Stimulated activated CD8-positive, alpha-beta memory T cell treated with anti-CD3 and anti-CD28 coated beads, Interleukin-7, amount 100 ng/mL, for 4 hours (primary cell): ENCODE data around the gene GPR149.

Source experiments
- DNase-seq, 2 donors: peaks; one replicate each; pipeline ENCODE4 v3.0.0-alpha.2; 2020; ENCODE audit warnings: low read depth in 2 of 2

GPR149 gene

DNA sequence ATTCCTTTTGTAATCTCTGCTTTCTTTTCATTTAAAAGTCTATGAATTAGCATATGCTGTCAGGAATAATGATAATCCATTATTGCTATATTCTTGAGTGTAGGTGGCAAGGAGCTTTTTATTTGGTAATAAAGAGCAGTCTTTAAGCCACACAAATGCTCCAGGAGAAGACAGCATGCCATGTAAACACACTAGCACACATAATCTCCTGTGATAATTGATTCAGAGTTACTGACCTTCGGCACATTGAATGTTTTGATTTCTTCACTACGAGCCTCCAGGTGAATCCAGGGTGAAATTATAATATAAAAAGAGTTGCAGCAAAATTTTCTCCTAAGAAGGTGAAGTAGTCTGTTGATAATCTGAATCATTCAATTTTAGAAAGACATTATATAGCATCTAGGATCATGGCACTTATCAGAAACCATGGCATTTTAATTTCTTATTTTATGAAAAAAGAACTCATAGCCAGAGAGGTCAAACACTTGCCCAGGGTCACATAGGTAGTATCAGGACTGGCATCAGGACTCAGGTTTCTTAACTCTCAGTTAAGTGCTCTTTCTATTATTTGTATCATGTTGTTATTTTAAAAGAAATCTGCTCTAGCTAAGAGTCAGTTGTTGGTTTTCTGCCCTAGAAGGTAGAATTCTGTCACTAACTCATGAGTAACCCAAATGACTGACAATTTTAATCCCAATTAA lies 84.4 kb downstream of the GPR149 start:
- no peak for DNase-seq

DNA sequence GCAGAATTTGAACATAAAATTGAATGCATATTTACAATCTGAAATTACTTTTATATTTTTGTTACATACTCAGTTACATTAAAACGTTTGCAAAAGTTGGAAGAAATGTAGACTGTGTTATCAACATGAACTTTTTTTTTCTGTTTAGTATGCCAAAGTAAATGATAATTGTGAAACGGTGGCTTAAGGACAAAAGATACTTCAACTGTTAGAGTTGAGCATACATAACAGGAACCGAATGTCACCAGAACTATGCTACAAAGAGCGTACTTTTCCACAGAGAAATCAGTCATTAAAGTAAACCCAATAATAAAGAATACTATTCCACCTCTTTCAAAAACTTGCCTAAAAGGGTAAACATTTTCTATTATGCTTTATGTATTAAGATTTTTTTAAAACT lies 91.4 kb downstream of the GPR149 start:
- no peak for DNase-seq

DNA sequence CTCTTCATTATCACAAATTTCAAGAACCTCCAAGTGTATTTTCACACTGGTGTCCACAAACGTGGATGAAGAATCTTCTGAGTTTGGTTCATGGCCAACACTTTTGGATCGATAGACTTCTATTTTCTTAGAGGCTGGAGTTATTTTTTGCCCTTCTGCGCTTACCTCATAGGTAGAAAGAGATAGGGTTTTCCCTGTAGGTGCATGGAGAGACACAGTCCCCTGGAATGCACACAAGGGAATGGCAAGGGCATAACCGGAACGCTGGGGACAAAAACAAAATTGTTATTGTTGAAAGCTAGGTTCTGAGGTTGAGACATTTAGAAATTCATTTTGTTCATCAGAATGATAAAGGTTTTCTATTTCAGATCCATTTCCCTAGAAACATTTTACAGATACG lies 92.0 kb downstream of the GPR149 start:
- DNase-seq = no peak

DNA sequence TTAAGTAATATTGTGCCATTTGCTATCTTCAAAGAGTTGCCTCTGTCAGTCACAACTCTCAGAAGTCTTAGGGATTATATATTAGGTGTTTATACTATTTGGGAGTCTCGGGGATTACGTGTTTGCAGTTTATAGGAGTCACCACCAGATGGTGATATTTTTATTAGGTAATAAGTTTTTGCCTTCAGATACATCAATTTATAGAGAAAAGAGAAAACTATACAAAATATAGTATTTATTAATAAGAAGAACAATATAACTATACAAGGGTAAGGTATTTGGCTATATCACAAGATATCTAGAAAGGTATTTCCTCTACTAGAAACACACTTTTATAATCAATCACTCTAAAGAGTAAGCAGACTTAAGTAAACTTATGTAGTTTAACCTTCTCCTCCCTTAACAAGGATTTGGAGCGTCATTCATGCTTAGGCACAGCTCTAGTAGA lies 95.0 kb downstream of the GPR149 start:
- no peak for DNase-seq

DNA sequence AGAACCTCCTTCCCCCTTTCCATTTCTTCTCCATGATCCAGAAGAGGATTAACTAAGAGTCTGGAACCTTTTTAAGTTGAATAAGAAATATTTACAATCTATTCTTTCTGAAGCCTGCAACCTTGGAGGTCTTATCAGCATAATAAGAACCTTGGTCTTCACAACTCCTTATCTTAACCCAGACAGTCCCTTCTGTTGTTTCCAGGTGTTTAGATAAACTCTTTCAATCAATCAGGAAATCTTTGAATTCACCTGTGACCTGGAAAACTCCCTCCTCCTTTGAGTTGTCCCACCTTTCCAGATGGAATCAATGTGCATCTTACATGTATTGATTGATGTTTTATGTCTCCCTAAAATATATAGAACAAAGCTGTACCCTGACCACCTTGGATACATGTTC lies 102.1 kb downstream of the GPR149 start:
- DNase-seq = no peak

DNA sequence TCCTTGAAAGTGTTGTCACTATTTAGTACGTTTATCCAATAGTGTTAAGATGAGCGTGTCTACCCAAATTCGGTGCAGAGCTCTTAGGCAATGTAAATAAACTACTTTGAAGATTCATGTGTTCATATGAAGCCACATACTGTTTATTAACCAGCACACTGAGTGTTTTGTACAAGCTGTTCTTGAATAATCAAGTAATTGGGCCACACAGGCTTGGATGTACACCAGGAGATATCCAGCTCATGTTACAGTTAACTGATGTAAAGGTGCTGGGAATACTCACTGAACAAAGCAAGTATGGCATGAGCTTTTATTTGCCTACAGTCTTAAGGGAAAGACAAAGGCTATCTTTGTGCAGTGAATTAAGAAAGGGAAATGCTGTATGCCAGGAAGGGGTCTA lies 105.1 kb downstream of the GPR149 start:
- DNase-seq = no peak

DNA sequence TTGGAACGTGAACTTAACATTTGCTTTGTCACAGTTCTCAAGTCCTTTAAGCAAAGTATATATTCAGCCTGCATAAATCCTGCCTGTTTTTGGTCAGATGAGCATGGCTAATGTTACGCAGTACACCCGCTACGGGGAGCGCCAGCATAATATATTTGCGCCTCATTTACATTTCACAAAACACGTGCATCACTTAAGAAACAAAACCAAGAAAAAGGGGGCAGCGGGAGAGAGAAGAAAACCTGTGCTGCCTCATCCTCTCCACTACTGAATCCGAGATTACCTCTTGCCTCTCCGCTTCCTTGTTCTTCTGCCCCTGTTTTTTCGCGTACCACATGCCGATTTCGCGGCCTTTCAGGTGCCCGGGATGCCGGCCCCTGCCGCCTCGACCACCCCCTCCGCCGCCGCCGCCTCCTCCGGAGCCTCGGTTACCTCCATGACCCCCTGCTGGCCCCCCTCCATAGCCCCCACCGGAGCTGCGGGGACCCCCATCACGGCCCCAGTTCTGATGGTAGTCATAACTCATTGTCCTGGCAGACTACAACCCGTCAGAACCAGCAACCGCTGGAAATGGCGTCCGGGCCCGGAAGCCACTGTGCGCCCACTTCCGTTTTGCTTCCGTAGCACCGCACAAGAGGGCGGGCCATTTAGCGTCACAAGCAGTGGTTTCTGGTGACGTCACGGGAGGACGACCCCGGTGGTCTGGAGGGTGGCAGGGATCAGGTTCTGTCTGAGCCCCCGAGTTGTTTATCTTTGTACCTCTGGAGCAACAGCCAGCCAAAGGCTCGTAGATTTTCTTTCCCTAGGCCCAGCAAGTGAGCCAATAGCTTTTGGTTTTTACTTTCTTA lies 105.9 kb downstream of the GPR149 start, which contains the start of gene DHX36:
DHX36 (minus strand) TSS at position 597 of the 848 bp plus-strand sequence; CDS start at position 526, 71 bp downstream.
- DNase-seq = peak; percentile 85

DNA sequence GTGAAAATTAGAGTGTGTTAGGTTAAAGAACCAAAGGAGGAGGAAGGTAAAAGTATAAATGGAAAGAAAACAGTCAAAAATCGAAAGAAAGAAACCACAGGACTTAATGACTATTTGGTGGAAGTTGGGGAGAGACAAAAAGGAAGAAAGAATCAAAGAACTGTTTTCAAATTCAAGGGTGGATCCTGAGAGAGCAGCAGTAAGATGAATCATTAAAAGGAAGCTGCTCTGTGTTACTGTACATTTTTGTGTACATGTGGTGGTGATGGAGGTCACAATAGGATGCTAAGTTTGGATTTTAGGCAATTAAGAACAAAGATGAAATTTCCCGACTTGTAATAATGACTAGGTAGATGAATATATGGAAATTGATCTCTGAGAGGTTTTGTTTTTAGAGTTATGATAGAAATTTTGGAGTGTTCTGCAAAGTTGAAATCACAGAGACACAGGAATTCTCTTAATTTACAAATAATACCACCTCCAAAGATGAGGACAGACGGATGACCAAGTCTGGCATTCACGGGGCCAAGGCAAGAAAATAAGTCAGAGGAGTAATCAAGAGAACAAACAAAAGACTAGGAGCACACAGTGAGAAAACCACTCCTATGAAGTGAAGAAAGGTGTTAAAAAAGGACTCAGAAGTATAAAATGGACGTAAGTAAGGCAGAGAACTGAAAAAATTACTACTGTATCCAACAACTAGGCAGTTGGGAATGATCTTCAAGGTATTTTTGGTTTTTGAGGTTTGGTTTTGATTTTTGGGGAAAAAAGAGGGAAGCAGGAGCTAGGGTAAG lies 112.8 kb downstream of the GPR149 start:
- no peak for DNase-seq

DNA sequence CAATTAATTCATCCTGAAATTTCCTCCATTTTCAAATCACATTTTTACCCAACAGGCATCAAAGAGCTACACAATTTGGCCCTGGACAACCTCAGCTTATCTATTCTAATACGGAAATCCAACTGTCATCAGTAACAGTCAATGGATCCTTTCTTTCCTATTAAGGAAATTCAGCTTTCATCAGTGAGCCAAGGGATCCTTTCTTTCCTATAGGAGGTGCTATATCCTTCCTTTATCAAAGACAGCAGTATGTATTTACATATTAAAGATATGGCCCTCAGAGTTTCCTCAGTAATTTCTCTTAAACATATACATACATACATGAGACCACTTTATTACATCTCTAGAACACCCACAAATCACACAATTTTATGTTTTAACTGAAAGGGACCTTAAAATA lies 115.8 kb downstream of the GPR149 start:
- DNase-seq = no peak

DNA sequence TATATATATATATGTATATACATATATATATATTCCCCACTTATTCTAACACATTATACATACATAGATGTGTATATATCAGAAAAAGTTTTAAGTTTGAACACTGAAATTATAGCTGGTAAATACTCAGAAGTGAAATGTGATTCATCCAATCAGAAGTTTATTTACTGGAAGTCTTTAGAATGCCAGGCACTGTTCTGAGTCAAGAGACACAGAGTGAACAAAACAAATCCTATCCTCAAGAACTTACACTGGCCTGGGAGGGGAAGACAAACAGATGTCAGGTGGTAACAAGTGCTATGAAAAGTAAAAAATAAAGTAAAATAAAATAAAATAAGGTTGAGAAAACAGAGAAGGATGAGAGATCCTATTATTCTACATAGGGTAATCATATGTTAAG lies 119.2 kb downstream of the GPR149 start:
- DNase-seq = no peak

DNA sequence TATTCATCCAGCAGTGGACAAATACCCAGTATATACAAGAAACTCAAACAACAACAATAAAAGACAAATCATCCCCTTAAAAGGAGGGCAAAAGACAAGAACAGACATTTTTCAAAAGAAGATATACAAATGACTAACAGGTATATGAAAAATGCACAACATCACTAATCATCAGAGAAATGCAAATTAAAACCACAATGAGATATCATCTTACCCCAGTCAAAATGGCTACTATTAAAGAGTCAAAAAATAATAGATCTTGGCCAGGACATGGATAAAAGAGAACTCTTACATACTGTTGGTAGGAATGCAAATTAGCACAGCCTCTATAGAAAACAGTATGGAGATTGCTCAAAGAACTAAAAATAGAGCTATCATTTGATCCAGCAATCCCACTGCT lies 122.6 kb downstream of the GPR149 start:
- DNase-seq = no peak

DNA sequence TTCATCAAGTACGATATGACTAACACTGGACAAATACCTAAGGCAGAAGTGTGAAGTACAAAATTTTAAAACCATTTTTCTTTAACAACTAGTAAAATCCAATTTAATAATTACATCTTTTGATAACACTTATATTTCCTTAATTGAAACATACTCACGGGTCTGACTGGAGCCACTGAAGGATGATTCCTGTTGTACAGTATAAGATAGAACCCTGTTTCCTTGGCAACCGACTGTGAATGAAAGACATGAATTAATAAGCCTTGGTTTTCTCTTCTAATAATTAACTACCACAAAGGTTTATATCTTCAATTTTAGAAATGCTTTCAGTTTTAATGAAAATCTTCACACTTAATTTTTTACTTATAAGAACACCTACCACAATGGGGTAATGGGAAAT lies 125.1 kb downstream of the GPR149 start:
- no peak for DNase-seq

DNA sequence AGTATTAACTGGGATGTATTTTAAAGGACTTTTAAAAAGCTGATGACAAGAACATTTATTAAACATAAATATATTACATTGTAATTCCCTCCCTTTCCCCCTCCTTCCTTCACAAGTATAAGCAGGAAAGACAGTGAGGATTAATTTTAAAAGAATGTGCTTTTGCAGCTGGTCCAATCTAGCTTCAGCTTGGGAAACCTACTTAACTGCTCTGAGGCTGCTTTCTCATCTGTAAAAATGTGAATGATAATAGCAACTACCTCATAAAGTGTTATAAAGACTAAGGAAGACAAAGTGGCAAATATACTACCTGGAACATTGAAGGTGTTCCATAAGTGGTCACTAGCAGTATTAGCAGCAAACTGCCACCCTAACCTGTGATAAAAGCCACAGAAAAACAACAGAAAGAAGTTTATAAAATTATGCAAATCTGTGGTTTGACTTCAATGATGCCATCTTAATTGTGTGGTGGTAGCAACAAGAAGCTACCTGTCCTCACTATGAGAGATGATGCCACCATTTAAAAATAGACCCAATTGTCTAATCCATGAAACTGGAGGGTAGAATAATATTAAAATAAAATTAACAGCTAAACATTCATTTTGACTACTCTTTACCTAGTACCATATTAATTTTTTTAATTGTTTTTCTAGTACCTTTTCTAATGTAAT lies 125.7 kb downstream of the GPR149 start:
- no peak for DNase-seq

DNA sequence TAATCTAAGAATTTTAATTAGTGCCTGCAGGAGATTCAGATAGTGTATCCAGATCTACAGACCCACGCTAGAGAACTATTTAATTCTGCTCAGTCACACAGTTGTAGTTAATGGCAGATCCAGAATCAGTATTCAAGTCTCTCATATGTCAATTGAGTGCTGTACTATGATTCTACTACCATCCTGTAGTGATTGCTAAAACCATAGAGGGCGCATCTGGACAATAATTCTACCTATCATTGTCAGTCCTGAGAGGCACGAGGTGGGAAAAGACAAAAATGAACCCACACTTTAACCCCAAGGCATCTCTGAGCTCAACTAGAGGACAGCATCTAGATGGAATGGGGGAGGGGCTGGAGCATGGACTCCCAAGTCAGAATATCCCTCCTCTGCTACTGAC lies 128.4 kb downstream of the GPR149 start:
- DNase-seq = no peak

DNA sequence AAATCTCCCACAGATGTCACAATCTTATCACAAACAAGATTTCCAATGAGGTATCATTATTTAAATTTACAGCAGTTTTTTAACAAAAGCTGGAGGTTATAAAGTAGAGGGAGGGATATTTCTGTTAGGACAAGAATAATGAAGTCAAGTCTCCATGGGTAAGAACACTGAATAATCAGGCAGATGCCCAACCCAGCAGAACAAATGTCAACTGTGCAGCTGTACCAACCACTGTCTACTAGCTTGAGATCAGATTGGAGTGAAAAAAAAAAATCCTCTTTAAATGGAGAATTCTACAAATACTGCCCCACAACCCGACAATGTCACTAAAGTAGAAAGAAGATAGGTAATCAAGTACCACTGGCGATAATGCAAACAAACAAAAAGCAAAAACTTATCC lies 136.0 kb downstream of the GPR149 start:
- no peak for DNase-seq

DNA sequence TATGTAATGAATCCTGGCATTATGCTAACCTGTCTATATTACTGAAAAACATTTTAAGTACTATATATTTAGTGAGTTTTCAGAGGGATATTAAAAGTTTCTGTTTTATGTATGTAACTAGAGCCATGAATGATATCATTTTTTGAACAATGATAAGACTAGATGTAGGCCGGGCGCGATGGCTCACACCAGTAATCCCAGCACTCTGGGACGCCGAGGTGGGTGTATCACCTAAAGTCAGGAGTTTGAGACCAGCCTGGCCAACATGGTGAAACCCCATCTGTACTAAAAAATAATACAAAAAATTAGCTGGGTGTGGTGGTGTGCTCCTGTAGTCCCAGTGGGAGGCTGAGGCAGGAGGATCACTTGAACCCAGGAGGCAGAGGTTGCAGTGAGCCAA lies 139.8 kb downstream of the GPR149 start:
- DNase-seq = no peak
